Fibroblast of the aortic adventitia (primary cell): ENCODE measurements around the gene MRPL30. TPM values are rescaled to one million over a fixed set of nuclear protein-coding genes. Genes with fewer than 3 reads are reported as not detected.
"Not testable (repeated sequence)": the region's sequence is repeated elsewhere in the genome, so short reads cannot be mapped to it uniquely, and the experiment has no call there.

Source experiments
- DNase-seq: peaks from one replicate; pipeline ENCODE4 v3.0.0-alpha.2; 2010; ENCODE audit warnings: low read depth
- H3K4me3 ChIP-seq: 2 replicates; pipeline ENCODE4 v1.5.1; 2011; ENCODE audit warnings: low read depth, mild to moderate bottlenecking, control low read depth, low read length, moderate library complexity
- CTCF ChIP-seq: IDR thresholded peaks from 2 replicates; pipeline ENCODE4 v1.5.1; 2011; ENCODE audit warnings: mild to moderate bottlenecking, low read length, control low read depth, inconsistent platforms; ENCODE audit not compliant: insufficient read depth
- total RNA-seq: library from RNA; depleted of rRNA; stranded (reverse); fragments of >200 nt; gene quantifications from 2 replicates; pipeline ENCODE4 v1.2.3, GENCODE V29; 2012; ENCODE audit warnings: low replicate concordance

The MRPL30 gene
- 13.2 and 33.2 TPM in 2 replicates for total RNA-seq

GRCh38 chr2:99180755-99181623 is at the start of gene MRPL30, which contains the start of gene MITD1:
TSS of gene MRPL30 (plus strand) at chr2:99181184. CDS start at chr2:99186204, 5,020 bp downstream.
TSS of gene MITD1 (minus strand) at chr2:99181058. CDS start at chr2:99180981, 77 bp downstream.
- TF ChIP-seq CTCF = no peak
- H3K4me3 ChIP-seq = peak within 1 kb of the TSS; percentile 100
- peak; percentile 98 for DNase-seq

- not testable (repeated sequence) for DNase-seq, H3K4me3 ChIP-seq
These were observed 45.9 kb upstream of the MRPL30 start for GRCh38 chr2:99135044-99135556.

- no peak for DNase-seq
- no peak for TF ChIP-seq CTCF
- no peak overlapping the region for H3K4me3 ChIP-seq
These were observed 42.0 kb upstream of the MRPL30 start for GRCh38 chr2:99139003-99139402.

- no peak for TF ChIP-seq CTCF
- peak overlapping the region; percentile 87 for H3K4me3 ChIP-seq
- peak; percentile 28 for DNase-seq
These were observed 40.7 kb upstream of the MRPL30 start for GRCh38 chr2:99140056-99140859.

GRCh38 chr2:99140860-99141109 is 40.2 kb upstream of the MRPL30 start:
- peak overlapping the region; percentile 87 for H3K4me3 ChIP-seq
- no peak for DNase-seq
- TF ChIP-seq CTCF = no peak

- TF ChIP-seq CTCF = no peak
- H3K4me3 ChIP-seq = peak within 1 kb of the TSS; percentile 87
- DNase-seq = peak; percentile 62
These were observed 39.6 kb upstream of the MRPL30 start, which contains the start of gene C2orf15 for GRCh38 chr2:99141110-99142108. TSS of gene C2orf15 (plus strand) at chr2:99141707. CDS start at chr2:99150559, 8,852 bp downstream.
